ENCODE results near the gene TSPAN32. TPM values are rescaled to one million over a fixed set of nuclear protein-coding genes. Genes with fewer than 3 reads are reported as not detected.

Gene TSPAN32
- total RNA-seq, 1 donor from 2014 or later = not detected

DNA sequence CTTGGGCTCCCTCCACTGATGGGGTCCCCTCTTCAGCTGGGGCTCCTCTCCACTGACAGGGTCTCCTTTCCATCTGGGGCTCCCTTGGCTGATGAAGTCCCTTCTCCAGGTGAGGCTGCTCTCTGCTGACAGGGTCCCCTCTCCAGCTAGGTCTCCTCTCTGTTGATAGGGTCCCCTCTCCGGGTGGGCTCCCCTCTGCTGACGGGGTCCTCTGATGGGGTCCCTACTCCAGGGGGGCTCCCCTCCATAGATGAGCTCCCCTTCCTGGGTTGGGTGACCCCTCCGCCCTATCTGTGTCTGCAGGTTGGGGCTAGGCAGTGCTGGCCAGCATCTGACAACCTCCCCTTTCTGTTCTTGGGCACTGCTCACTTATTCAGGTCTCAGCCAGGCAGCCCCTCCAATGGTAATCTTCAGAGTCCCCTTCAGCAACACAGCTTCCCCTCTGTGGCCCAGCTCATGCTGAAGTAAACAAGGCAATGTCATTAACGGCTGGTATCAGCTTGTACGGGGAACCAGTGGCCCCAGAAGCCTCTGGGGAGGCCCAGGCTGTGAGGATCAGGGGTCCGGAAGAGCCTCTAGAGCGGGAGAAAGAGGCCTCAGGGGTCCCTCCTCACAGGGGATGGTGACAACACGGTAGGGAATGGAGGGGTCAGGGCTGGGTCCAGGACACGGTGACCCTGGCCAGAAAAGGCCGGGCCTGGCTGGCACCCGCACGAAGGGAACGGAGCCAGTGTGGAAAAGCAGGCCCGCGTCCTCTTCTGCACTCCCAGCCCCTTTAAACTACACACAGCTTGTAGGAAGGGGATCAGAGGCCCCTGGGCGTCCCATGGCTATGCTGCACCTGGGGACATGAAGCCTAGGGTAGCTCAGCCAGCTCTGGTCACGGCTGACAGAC, 65.7 kb downstream of the TSPAN32 start:
- no peak for DNase-seq

Other genes starting within 250 kb of the TSPAN32 start
- gene IGF2, start 162.6 kb upstream of the TSPAN32 start, total RNA-seq = 3.5 and 11.2 TPM in 2 replicates
- gene INS, start 140.8 kb upstream of the TSPAN32 start, total RNA-seq = not detected in 2 replicates
- not detected in 2 replicates for gene TH, start 130.2 kb upstream of the TSPAN32 start, total RNA-seq
- not detected in 2 replicates for gene ASCL2, start 31.4 kb upstream of the TSPAN32 start, total RNA-seq
- gene C11orf21, start 95 bp upstream of the TSPAN32 start, total RNA-seq = not detected in 2 replicates
- 248 and 294 TPM in 2 replicates for gene CD81, start 75.3 kb downstream of the TSPAN32 start, total RNA-seq
- gene TSSC4, start 98.7 kb downstream of the TSPAN32 start, total RNA-seq = 56.6 and 87.6 TPM in 2 replicates
- not detected in 2 replicates for gene TRPM5, start 142.5 kb downstream of the TSPAN32 start, total RNA-seq
- gene KCNQ1, start 143.0 kb downstream of the TSPAN32 start, total RNA-seq = 0.34 TPM in 1 of 2 replicates, not detected in the other

Data from dermis blood vessel endothelial cell (primary cell).